HG02973 (cell line): ENCODE data around the gene RALGPS1.

ENCODE experiments used
- ATAC-seq: cut with Tn5 transposase; IDR thresholded peaks from one replicate; pipeline ENCODE4 v1.9.1; 2021; ENCODE audit warnings: moderate library complexity; ENCODE audit not compliant: unreplicated experiment

Gene RALGPS1

GRCh38 chr9:127092041-127092608, 177.5 kb downstream of the RALGPS1 start:
- no peak for ATAC-seq

- ATAC-seq: no peak
Measured at GRCh38 chr9:127093319-127094020, 178.9 kb downstream of the RALGPS1 start.

DNA sequence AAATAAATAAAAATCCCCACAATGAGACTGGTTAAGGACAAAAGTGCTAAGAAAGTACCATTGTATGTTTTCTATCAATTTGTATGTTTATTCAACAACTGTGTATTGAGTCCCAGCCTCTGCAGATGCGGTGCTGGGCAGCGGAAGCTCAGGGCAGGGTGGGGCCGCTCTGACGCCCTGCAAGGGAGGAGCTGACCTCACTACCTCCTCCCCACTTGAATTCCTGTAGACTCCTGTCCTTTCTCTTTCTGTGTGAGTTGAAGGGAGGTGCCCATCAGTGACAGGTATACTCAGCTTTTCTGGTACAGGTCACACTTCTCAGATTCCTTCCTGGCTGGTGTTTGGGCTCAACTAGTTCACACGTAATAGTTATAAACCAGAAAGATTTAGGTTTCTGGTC, 180.8 kb downstream of the RALGPS1 start:
- ATAC-seq: no peak

DNA sequence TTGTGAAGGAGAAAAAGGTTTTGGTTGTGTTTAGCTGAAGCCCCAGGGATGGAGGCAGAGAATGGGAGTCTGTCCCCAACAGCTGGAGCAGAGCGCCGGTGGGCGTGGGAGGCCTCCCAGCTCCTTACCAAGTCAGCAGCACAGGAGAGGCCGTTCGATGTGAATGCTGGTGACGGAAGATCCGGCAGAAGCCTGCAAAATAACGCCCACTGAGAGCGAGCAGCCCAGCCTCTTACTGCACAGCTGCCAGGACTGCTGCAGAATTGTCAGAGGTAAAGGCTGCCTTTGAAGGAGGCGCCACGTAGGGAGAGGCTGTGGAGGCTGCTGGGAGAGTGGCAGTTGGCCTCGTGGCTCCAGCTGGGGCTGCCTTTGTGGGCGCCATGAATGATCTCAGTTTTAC, 181.6 kb downstream of the RALGPS1 start:
- no peak for ATAC-seq

- ATAC-seq: no peak
Measured at GRCh38 chr9:127097683-127098082, 183.1 kb downstream of the RALGPS1 start.

DNA sequence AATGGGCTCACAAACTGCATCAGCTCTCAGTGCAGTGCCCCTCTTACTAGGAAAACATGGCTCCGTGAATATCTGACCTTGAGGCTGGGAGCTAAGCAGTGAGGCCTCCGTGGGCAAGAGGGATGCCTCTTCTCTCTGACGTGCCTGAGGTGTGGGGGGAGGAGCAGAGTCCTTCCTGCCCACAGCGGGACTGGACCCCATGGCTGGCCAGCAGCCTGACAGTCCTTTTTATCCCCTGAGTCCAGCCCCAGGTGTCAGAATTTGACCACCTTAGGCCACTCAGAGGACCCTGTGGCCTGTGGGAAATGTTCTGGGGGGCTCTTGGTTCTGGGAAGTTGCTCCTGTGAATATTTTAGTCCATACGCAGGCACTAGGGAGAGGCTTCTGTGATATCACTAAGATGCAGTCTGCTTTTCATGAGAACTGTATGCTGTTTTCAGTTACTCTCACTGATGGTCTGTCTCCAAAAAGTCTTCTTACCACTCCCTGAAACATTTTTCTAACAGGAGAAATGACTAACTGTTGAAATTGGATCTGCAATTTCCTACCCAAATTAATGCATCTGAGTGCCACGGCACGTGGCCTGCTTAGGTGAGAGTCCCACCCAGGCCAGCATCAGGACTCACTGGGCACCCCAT, 184.5 kb downstream of the RALGPS1 start:
- ATAC-seq: no peak

DNA sequence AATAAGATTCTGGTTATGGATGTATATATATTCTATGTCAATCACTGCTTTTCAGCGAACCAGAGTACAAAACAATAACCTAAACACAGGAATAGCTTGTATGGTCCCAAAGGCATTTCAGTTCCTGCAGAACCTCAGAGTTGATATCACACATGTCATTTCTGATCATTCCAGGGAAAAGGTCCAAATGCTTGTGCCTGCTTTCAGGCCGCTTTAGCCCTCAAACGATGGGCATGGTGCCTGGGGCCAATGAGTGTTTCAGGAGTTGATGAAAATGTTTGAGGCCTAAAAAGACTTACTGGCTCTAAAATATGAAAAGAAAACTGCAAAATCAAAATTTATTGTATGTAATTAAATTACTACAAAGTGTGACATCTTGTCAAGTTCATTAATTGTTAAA, 185.1 kb downstream of the RALGPS1 start:
- no peak for ATAC-seq

- ATAC-seq: no peak
Measured at GRCh38 chr9:127102176-127102575, 187.6 kb downstream of the RALGPS1 start.

- ATAC-seq: no peak
Measured at GRCh38 chr9:127102788-127103187, 188.2 kb downstream of the RALGPS1 start.

GRCh38 chr9:127104581-127105311, 190.2 kb downstream of the RALGPS1 start:
- no peak for ATAC-seq

- ATAC-seq: no peak
Measured at GRCh38 chr9:127105805-127106465, 191.4 kb downstream of the RALGPS1 start.

- no peak for ATAC-seq
Measured at GRCh38 chr9:127106466-127106855, 191.9 kb downstream of the RALGPS1 start.

GRCh38 chr9:127107171-127107928, 192.8 kb downstream of the RALGPS1 start:
- no peak for ATAC-seq

- no peak for ATAC-seq
Measured at GRCh38 chr9:127107929-127108876, 193.6 kb downstream of the RALGPS1 start.

GRCh38 chr9:127109212-127109711, 194.7 kb downstream of the RALGPS1 start:
- no peak for ATAC-seq

GRCh38 chr9:127112056-127112455, 197.5 kb downstream of the RALGPS1 start:
- ATAC-seq: no peak

DNA sequence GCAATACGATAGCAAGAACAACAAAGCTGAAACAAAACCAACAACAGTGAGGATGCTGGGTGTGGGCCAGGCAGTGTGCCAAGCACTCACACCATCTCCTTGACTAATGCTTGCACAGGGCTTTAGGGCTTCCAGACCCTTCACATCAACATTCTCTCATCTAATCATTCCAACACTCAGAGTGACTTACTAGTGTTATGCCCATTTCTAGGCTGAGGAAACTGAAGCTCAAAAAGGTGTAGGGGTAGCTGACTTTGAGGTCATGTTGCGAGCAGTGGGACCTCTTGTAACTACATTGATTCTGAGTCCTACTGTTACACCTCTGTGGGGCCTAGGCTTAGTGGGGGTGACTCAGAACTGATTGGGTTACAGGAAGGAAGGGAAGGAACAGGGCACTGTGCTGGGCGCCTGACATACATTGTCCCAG, 198.2 kb downstream of the RALGPS1 start:
- no peak for ATAC-seq

DNA sequence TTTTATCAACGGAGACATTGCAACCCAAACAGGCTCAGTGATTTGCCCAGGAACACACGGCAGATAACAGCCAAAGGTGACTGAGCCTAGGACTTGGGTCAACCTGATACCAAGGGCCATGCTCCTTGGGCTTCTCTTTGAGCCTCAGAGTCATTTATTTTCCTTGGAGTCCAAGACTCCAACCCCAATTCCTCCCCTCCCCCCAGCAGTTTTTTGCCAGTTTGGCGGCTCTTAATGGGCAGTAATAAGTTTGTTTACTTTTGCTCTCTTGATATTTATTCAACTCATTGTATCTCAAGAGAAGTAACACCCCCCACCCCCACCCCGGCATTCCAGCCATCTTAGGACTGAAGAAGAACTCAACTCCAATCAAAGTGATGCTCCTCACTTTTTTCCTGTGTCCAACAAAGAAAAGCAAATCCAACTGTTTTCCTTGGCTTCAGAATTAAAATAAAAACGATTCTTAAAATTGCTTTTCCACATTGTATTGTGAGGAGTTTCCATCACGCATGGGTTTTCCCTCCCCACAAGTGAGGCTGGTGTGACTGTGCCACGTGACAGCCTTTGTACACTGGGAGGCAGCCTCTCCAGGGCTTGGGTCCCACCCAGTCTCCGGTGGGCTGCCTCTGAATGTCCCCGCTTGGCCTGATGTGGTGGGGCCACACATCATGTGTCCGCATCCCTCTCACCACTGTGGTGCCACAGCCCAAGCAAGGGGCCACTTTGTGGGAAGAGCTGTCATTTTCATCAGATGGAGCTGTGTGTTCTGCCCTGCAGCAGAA, 198.8 kb downstream of the RALGPS1 start:
- no peak for ATAC-seq
